Activated CD4-positive, alpha-beta T cell treated with anti-CD3 and anti-CD28 coated beads for 24 hours (primary cell): ENCODE results near the gene LIMCH1.
A peak's percentile ranks its signal among the peaks of the same experiment; 100 is the strongest.
"Not testable (repeated sequence)": the region's sequence is repeated elsewhere in the genome, so short reads cannot be mapped to it uniquely, and the experiment has no call there.

Source experiments
- DNase-seq, 2 donors: peaks; one replicate each; pipeline ENCODE4 v3.0.0-alpha.2; 2020; ENCODE audit warnings: low read depth in 2 of 2

The LIMCH1 gene

DNA sequence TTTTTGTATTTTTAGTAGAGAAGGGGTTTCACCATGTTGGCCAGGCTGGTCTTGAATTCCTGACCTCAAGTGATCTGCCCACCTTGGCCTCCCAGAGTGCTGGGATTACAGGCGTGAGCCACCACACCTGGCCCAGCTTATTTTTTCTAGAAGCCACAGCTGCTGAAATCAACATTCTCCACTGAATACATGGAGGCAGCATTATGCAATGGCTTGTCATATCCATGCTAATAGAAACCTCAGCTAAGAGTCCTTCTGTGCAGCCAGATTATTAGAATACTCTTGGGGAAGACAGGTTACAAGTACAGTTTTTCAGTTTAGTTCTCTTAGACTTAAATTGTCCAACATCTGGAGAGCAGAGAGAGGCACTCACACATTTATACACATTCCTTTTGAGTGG, 104.8 kb downstream of the LIMCH1 start:
- not testable (repeated sequence) for DNase-seq

DNA sequence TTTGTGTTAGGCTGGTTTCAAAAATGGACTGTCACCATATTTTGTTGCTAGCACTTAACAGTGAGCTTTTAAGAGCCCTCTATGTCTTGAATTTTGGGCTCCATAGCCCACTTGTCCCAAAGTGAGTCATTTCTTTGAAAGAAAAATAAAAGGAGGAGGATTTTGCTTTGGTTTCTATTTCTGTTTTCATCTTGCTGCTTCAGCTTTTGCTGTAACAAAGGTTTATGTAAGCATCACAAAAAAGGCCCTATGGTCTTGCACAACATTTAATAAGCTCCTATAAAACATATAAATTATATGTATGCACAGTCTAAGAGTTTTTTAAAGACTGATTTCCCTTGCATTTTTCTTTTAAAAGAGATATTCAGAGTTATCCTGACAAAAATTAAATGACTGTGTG, 105.4 kb downstream of the LIMCH1 start:
- DNase-seq = no peak

DNA sequence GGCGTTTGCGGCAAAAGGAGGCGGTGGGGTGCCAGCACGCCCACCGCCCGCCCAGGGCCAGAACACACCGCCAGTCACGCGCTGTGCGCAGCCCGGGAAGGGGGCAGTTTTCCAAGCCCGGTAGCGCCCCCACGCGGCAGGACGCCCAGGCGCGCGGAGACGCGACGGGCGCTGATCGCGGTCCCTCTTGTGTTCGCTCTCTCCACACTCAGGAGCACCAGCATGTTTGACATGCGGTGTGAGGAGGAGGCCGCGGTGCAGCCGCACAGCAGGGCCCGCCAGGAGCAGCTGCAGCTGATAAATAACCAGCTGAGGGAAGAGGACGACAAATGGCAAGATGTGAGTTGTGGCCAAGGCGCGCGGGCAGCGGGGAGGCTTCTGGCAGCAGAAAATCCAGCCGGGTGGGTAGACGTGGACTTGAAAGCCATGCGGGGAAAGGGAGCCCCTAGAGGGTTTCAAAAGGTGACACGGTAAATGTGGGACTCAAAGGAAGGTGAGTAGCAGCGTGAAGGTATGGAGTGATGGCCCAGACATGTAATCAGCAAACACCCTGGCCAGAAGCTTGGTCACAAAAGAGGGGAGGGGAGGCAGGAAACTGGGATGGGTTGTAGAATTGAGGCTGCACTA, 106.4 kb downstream of the LIMCH1 start:
- DNase-seq = peak in 1 of 2 donors; percentile 15

DNA sequence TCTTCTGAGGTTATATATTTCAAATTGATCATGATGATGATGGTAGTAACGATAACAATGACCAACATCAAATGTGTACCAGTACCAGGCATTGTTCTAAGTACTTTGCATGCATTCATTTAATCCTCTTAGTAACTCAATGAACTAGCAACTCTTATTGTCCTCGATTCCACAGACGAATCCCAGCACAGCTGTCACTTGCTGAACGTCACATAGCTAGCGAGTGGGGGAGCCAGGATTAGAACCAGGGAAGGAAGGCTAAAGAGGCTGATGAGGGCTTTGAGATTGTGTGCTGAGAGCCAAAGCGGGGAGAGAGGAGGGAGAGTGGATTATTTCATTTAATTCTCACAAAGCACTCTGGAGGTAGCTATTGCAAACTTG, 106.9 kb downstream of the LIMCH1 start:
- no peak for DNase-seq

DNA sequence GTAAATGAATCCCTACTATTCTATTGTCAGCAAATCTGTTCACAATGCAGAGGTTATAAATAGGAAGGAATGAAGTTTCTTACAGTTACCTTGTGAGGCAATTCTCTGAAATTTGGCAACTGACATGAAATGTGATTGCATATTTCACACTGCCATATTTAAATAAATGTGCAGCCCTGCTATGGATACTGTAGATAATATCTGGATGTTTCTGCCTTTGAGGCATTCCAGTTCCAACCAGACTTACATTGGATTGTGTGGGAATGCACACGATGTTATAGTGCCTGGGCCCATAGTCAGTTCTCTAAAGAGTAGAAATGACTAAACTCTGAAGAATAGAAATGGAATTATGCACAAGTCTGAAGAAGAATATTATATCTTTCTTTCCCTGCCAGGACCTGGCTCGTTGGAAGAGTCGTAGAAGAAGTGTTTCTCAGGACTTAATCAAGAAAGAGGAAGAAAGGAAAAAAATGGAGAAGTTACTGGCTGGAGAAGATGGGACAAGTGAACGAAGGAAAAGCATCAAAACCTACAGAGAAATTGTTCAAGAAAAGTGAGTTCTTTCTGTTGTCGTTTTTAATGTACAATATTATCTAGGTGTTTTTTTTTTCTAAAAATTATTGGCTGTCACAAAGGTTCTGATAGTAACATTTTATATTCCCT, 107.9 kb downstream of the LIMCH1 start:
- DNase-seq = no peak

DNA sequence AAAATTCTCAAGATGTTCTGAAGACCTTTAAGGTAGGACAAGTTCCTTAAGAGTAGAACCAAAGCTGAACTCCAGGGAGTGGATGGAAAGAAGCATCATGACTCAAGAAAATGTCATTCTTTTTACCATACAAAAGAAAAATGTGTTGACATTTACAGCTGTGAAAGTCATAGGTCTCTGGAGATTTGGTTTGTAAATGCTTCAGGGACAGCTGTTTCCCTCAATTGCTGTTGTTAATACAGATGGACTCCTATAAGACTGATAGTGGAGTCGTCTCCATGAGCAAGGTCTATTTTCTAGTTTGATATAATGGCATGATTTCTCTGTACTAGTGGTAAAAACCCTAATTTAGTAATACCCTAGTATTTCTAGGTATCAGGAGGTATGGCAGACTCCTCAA, 108.9 kb downstream of the LIMCH1 start:
- no peak for DNase-seq

DNA sequence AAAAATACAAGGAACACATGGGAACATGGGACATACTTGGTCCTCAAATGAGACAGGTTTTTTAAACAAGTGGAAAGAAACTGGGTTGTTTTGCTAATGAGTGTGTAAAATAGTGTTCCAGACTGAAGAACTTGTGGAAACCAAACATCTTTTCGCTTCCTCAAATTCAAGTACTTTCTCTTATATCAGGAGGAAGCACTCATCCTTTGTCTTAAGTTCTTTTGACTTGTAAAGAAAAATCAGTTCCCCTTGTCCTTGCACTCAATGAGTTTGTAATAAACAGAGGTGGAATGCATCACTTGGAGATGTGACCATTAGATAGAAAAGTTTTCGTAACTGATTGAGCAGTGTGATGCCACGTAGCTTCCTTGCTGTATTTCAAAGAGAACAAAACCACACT, 109.4 kb downstream of the LIMCH1 start:
- DNase-seq = no peak

DNA sequence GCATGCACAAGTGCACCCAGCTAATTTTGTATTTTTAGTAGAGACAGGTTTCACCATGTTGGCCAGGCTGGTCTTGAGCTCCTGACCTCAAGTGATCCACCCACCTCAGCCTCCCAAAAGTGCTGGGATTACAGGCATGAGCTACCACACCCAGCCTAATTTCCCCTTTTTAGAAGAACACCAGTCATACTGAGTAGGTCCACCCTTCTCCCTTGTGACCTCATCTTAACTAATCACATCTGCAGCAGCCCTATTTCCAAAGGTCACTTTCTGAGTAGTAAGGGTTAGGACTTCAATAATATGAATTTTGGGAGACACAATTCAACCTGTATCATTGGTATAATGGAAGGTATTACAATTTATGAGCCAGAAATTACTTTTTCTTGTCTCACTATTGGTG, 113.2 kb downstream of the LIMCH1 start:
- not testable (repeated sequence) for DNase-seq

DNA sequence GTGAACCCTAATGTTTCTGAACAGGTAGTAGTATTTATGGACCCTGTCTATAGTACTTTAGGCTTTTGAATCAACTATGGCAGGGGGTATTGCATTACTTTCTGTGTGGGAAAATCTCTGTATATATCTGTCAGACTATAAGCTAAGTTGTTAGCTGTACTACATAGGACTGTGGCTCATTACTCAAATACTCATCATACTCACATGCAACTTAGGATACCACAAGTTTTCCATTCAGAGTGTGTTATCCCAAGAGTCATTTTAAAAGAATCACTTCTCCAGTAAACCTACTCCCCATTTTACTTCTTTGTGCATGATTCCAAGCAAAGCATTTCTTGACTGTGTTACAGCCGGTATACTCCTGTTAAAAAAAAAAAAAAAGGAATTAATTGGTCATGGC, 115.0 kb downstream of the LIMCH1 start:
- DNase-seq = no peak

DNA sequence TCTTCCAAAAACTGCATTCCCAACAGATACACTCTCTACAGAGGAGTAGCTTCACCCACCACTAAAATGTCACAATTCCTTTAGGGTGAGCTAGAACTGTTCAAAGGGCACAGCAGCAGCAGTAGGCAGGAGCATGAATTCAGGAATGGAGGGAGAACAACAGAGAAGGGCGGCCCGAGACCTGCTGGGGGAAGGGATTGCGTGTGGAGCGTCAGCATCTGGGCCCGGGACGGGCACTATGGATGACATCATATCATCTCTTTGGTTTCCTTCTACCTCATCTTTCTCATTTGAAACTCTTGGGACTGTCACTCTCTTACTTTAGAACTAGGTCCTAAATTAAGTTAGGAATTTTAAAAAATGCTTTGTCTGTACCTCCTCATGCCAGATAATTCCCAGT, 115.6 kb downstream of the LIMCH1 start:
- DNase-seq = no peak

DNA sequence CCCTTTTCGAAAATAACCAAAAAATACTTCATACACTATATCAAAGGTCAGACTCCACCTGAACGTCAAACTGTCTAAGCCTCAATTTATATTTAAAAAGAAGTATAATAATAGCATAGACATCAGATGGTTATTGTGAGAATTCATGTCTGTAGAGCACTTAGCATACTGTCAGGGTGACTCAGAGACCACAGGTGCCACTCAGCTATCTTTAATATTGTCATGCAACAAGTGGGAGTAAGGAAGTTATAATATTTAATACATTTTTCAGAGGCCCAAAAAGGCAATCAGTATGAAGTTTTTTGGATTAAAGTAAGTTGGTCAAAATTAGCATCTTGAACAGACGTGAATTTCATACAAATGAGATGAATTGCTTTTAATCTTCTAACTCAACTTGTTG, 117.2 kb downstream of the LIMCH1 start:
- DNase-seq = no peak

DNA sequence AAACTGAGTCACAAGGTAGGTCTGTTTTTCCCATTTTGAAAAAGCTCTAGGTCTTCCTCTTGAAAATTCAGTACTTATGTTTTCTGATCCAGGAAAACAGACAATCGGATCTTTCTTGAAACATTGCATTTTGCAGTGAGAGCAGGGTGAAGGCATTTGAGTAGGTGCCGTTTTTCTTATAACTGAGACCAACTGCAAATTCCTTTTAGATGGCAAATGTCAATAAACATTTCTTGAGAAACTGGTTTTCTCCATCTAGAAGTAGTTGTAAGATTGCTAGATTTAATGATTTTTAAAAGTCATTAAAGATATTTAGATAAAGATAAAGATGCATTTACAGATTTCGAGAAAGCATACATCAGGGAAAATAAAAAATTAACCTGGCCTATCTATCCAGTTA, 118.1 kb downstream of the LIMCH1 start:
- DNase-seq = no peak

DNA sequence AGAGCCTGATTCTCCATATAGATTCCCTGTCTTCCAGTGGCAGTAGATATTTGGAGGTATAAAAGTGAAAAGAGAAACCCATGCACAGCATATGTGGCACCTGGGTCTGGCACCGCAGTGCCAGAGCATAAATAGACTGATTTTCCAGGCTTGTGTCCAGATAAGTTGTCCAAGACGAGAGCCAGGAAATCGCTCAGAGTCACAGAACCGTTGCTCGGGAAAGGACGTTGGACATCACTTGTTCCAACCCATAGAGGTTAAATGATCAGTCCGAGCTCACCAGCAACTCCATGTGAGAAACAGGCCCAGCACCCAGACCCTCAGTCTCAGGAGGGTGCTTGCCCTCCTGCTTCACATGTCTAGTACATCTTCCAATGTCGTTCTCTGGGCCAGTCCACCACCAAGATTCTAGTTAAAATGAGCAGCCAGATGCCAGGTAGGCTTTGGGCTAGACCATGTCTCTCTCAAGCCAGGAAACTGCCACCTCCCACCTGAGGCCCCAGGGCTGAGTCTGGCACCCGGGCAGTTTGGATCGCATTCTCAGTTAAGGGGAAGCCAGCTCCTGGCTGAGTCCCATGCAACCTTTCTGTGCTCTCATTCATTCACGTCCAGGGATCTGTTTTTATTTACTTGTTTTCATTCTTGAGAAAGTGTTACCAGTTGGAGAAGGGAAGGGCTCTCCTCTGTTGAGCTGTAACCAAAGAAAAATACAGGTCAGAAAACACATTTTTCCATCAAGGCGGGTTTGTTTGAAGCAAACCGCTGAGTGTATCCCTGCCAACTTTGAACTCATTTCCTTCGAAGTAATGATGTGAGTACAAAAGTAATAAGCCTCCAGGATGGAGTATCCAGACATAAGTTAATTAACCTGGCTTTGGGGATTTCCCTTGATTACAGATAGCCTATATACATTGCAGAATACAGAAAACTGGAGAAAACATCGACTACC, 118.9 kb downstream of the LIMCH1 start:
- DNase-seq = no peak

DNA sequence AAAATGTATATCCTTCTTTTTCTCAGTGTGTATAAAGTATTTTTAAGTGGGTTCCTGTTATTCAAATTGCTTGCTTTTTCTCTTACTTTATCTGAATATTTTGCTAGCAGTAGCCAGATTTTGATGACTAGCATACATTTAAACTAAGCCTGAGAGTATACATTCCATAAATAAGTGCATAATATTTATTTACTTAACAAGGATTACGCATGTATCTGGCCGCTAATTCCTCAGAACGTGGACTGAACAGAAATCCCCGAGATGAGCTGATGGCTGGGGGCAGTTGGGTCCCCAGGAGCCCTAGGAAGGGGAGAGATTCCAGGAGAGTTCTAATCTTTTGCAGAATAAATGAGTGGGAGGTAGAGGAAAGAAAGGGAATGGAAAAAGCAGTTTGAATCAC, 119.6 kb downstream of the LIMCH1 start:
- no peak for DNase-seq

DNA sequence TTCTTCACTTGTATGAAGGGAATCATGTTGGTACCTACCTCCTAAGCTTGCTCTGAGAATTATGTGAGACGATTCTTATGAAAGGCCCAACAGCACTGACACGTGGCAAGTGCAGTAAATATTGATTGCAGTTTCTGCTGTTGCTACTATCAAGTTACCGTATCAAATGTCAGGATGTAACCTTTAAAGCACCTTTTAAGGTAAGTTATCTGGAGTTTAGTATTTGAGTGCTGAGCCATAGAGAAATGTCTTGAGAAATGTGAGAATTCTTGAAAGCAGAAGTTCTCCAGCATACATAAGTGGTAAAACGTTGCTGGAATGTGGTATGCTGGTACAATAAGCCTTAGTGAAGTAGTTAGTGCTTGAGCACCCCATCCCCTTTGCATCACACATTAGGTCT, 120.2 kb downstream of the LIMCH1 start:
- no peak for DNase-seq

DNA sequence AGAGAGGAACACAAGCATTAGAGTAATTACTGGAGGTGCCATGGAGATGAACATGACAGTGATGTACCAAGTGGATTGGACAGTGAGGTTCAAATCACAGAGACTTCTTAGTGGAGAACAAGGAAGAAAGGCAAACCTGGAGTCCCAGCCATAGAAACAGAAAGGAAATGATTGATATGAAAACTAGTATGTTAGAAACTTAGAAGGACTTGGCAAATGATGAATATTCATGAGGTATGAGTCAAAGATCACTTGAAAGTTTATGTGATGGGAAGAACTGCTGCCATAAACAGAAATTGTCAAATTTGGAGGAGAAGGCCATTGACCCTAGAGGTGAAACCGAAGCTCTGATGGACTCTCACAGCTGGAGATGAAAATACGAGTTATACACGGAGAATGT, 122.4 kb downstream of the LIMCH1 start:
- no peak for DNase-seq

DNA sequence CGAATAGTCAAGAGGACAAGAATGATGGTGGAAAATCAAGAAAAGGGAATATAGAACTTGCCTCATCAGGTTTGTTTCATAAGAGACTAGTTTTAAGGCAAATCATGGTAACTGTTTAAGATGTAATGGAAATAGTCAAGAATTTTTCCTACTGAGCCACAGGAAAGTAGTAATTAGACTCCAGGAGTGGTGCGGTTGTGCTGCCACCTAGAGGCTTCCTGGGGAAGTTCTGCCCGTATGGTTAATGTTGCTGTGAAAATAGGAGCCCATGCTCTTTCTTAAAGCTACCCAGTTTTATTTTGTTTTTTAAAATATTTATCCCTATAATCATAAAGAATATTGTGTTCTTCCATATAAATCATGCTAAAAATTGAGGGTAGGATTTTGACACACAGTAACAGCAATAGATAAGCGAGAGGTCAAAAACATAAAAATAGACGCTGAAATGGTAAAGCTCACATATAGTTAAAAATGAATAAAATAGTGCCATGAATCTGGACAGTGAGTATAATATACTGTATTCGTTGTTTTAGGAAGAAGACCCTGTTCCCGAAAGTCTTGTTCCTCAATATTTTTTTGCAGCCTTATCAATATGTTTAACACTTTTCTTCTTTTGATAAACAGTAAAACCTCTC, 123.6 kb downstream of the LIMCH1 start:
- peak; percentile 7 to 16 for DNase-seq

DNA sequence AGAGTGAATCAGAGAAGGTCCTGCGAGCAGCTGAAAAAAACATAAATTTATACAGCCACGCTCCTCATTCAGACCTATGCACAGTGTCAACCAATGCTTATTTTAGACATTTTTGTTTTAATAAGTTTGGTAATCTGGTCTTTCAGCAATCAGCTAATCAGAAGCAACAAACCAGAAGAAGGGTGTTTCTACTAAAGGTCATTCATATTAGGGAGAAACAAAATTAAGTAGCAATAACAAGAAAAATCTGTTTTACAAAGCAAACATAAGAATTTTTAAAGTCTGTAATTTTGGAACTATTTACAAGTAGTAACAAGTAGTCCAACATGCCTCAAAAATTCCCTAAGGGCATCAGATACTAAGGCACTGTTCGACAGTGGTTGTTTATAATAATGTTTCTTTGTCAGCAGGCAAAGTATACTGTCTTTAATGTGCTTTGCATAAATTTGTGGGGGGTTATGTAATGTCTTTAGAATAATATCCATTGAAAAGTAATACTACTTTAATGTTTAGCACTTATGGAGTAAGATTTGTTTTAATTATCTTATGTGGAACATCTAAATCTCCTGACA, 127.8 kb downstream of the LIMCH1 start:
- no peak for DNase-seq

DNA sequence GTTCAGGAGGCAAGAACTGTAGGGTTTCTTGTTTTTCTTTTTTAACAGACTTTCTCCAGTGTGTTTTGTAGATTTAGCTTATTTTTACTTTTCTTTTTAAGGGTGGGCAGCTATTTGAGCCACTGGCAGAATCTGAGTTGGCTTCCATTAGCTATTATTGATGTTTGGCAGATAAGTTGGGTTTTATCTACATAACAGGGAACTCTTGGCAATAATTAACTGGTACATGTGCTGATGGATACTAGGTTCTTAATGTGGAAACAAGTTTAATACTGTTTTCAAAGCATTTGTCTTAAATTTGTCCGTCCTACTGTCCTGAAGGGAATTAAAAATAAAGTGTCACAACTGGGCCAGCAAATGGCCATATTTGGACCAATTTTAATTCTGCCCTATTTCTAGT, 130.1 kb downstream of the LIMCH1 start:
- no peak for DNase-seq

DNA sequence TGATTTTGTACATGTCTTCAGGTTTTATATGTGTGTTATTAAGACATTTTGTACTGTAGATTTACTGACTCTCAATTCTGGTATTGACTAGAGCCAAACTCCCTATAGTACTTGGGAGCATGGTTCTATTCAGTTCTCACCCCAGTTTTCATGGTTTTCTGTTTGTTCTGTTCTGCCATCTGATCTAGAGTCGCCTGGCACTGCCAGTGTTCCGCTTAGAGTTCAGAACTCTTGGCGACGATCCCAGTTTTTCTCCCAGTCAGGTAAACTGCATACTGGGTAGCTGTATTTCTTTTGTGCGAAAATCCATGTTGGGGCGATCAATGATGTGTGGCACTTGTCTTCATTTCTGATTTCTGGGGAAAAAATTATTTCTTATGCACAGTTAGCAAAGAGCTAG, 132.6 kb downstream of the LIMCH1 start:
- DNase-seq = no peak

DNA sequence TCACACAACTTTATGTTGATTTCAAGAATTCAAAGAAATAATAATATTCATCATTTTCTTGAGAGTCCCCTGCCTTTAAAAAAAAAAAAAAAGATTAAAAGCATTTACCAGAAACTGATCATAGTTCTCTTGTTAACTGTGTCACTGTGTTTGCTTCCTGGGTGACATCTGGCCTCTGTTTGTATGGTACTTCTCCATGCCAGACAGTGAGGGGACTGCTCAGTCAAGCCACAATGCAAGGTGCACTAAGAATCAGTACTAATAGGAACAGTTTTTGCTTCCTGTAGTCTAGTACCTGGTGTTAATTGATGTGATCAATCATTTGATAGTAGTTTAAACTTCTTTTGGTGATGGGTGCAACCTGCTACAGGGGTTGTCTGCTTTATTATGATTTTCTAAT, 133.0 kb downstream of the LIMCH1 start:
- DNase-seq = no peak
